ENCODE data around the gene TNKS1BP1.
"Not testable (repeated sequence)": the region's sequence is repeated elsewhere in the genome, so short reads cannot be mapped to it uniquely, and the experiment has no call there.

Gene TNKS1BP1

GRCh38 chr11:57353036-57353435 lies 28.3 kb upstream of the TNKS1BP1 start:
- no peak for DNase-seq

GRCh38 chr11:57349491-57350274 lies 24.9 kb upstream of the TNKS1BP1 start:
- DNase-seq: no peak

GRCh38 chr11:57348636-57349313 lies 24.0 kb upstream of the TNKS1BP1 start:
- no peak for DNase-seq

GRCh38 chr11:57348052-57348451 lies 23.3 kb upstream of the TNKS1BP1 start:
- no peak for DNase-seq

- DNase-seq: no peak
Measured at GRCh38 chr11:57347336-57347735, 22.6 kb upstream of the TNKS1BP1 start.

- peak; percentile 65 for DNase-seq
Measured at GRCh38 chr11:57345555-57346211, 20.9 kb upstream of the TNKS1BP1 start.

GRCh38 chr11:57344826-57345225 lies 20.1 kb upstream of the TNKS1BP1 start:
- DNase-seq: no peak

- no peak for DNase-seq
Measured at GRCh38 chr11:57343825-57344224, 19.1 kb upstream of the TNKS1BP1 start.

GRCh38 chr11:57342702-57343101 lies 17.9 kb upstream of the TNKS1BP1 start:
- DNase-seq: no peak

GRCh38 chr11:57341250-57341808 lies 16.6 kb upstream of the TNKS1BP1 start:
- DNase-seq: no peak

GRCh38 chr11:57340039-57340615 lies 15.4 kb upstream of the TNKS1BP1 start:
- peak; percentile 54 for DNase-seq

- DNase-seq: no peak
Measured at GRCh38 chr11:57339328-57339727, 14.6 kb upstream of the TNKS1BP1 start.

- no peak for DNase-seq
Measured at GRCh38 chr11:57338142-57338541, 13.4 kb upstream of the TNKS1BP1 start, which contains the start of gene P2RX3. Gene P2RX3 (plus strand): TSS chr11:57338352. CDS start chr11:57338551, 199 bp downstream.

- DNase-seq: not testable (repeated sequence)
Measured at GRCh38 chr11:57336856-57337255, 12.1 kb upstream of the TNKS1BP1 start.

- no peak for DNase-seq
Measured at GRCh38 chr11:57336111-57336666, 11.4 kb upstream of the TNKS1BP1 start.

- DNase-seq: peak; percentile 88
Measured at GRCh38 chr11:57335343-57336110, 10.8 kb upstream of the TNKS1BP1 start, which contains the start of gene SSRP1. Gene SSRP1 (minus strand): TSS chr11:57335892. CDS start chr11:57335121, 771 bp downstream.

GRCh38 chr11:57335023-57335342 lies 10.2 kb upstream of the TNKS1BP1 start:
- DNase-seq: no peak

GRCh38 chr11:57332694-57333440 lies 8.1 kb upstream of the TNKS1BP1 start:
- no peak for DNase-seq

GRCh38 chr11:57331720-57332119 lies 7.0 kb upstream of the TNKS1BP1 start:
- no peak for DNase-seq

- no peak for DNase-seq
Measured at GRCh38 chr11:57330029-57330428, 5.3 kb upstream of the TNKS1BP1 start.

GRCh38 chr11:57327721-57328120 lies 3.0 kb upstream of the TNKS1BP1 start:
- DNase-seq: no peak

Data from fibroblast of upper back skin (primary cell).